Neuronal stem cell (in vitro differentiated cells): ENCODE results near the gene NR3C2.

Experiments used
- DNase-seq: peaks from one replicate; pipeline ENCODE4 v3.0.0-alpha.2; 2013; ENCODE audit warnings: low spot score
- H2AFZ ChIP-seq: one replicate; pipeline ENCODE4 v1.6.1; 2013; ENCODE audit warnings: mild to moderate bottlenecking, low read length, inconsistent platforms
- H2AK5ac ChIP-seq: 2 replicates; pipeline ENCODE4 v1.6.1; 2013; ENCODE audit warnings: low read depth, mild to moderate bottlenecking, inconsistent platforms, low read length, moderate library complexity, mixed read lengths
- H2BK120ac ChIP-seq: 2 replicates; pipeline ENCODE4 v1.6.1; 2013; ENCODE audit warnings: low read depth, mild to moderate bottlenecking, inconsistent platforms, low read length, moderate library complexity, mixed read lengths
- H2BK12ac ChIP-seq: one replicate; pipeline ENCODE4 v1.6.1; 2013; ENCODE audit warnings: low read length, inconsistent platforms
- H2BK15ac ChIP-seq: 2 replicates; pipeline ENCODE4 v1.6.1; 2013; ENCODE audit warnings: mild to moderate bottlenecking, low read length, inconsistent platforms, mixed read lengths
- H2BK5ac ChIP-seq: one replicate; pipeline ENCODE4 v1.6.1; 2013; ENCODE audit warnings: inconsistent platforms, mild to moderate bottlenecking, low read length, moderate library complexity
- H3K14ac ChIP-seq: one replicate; pipeline ENCODE4 v1.6.1; 2013; ENCODE audit warnings: low read length, inconsistent platforms
- H3K18ac ChIP-seq: 2 replicates; pipeline ENCODE4 v1.6.1; 2013; ENCODE audit warnings: low read length, inconsistent platforms
- H3K23ac ChIP-seq: 2 replicates; pipeline ENCODE4 v1.6.1; 2013; ENCODE audit warnings: low read depth, mild to moderate bottlenecking, mixed read lengths, low read length, inconsistent platforms; ENCODE audit not compliant: poor library complexity
- H3K27ac ChIP-seq: replicated peaks from 3 replicates; pipeline ENCODE4 v1.5.1; 2013; ENCODE audit warnings: low read length, inconsistent platforms
- H3K27me3 ChIP-seq, 3 experiments: 2 replicates each; pipeline ENCODE4 v1.6.1; 2013; ENCODE audit warnings: low read length in 3 of 3, mild to moderate bottlenecking in 2 of 3, inconsistent platforms in 1 of 3, low read depth in 1 of 3, mixed read lengths in 1 of 3, moderate library complexity in 1 of 3; ENCODE audit not compliant: control insufficient read depth in 3 of 3, insufficient read depth in 3 of 3
- H3K36me3 ChIP-seq, 2 donors: replicated peaks in 1 of 2; 2 replicates each; pipeline ENCODE4 v1.6.1; 2013; ENCODE audit warnings: low read length in 2 of 2; ENCODE audit not compliant: control insufficient read depth in 2 of 2, insufficient read depth in 2 of 2
- H3K4ac ChIP-seq: 2 replicates; pipeline ENCODE4 v1.6.1; 2013; ENCODE audit warnings: inconsistent platforms, mild to moderate bottlenecking, low read length, moderate library complexity
- H3K4me1 ChIP-seq, 2 donors: 1 replicate in 1 of 2; 2 replicates in 1 of 2; pipeline ENCODE4 v1.6.1; 2013; ENCODE audit warnings: low read length in 2 of 2, low read depth in 1 of 2; ENCODE audit not compliant: control insufficient read depth in 2 of 2, insufficient read depth in 1 of 2
- H3K4me2 ChIP-seq: one replicate; pipeline ENCODE4 v1.6.1; 2013; ENCODE audit warnings: mild to moderate bottlenecking, low read length, inconsistent platforms; ENCODE audit not compliant: insufficient read depth, poor library complexity, severe bottlenecking
- H3K4me3 ChIP-seq, 2 donors: 2 replicates each; pipeline ENCODE4 v1.5.1; 2013; ENCODE audit warnings: low read length in 2 of 2, mild to moderate bottlenecking in 2 of 2, inconsistent platforms in 1 of 2, moderate library complexity in 1 of 2
- H3K79me1 ChIP-seq: one replicate; pipeline ENCODE4 v1.6.1; 2013; ENCODE audit warnings: low read depth, mild to moderate bottlenecking, inconsistent platforms, low read length, moderate library complexity
- H3K9ac ChIP-seq: one replicate; pipeline ENCODE4 v1.6.1; 2013; ENCODE audit warnings: mild to moderate bottlenecking, low read depth, low read length, inconsistent platforms; ENCODE audit not compliant: poor library complexity
- H3K9me3 ChIP-seq, 2 donors: replicated peaks in 1 of 2; 2 replicates each; pipeline versions ENCODE3 to v1.6.1; 2013; ENCODE audit warnings: low read length in 2 of 2, mild to moderate bottlenecking in 2 of 2, inconsistent platforms in 1 of 2, low read depth in 1 of 2, mixed read lengths in 1 of 2, moderate library complexity in 1 of 2; ENCODE audit not compliant: control insufficient read depth in 2 of 2, insufficient read depth in 1 of 2
- H4K8ac ChIP-seq: one replicate; pipeline ENCODE4 v1.6.1; 2013; ENCODE audit warnings: low read depth, mild to moderate bottlenecking, inconsistent platforms, low read length, moderate library complexity
- H4K91ac ChIP-seq: one replicate; pipeline ENCODE4 v1.6.1; 2013; ENCODE audit warnings: low read length, low read depth, mild to moderate bottlenecking, inconsistent platforms; ENCODE audit not compliant: poor library complexity
- WGBS, 2 donors: extraction: QIAGEN DNeasy Blood & Tissue Kit; methylation state at CpG; one replicate each; pipeline ENCODE4 v1.1.7; 2013; ENCODE audit warnings: missing lambda C conversion rate in 2 of 2, mixed read lengths in 1 of 2; ENCODE audit not compliant: insufficient read length in 2 of 2, insufficient replicate concordance in 1 of 2; ENCODE audit errors: extremely low coverage in 2 of 2; 5-methylcytosine and 5-hydroxymethylcytosine counted together

Gene NR3C2

GRCh38 chr4:148289740-148290139, 152.5 kb downstream of the NR3C2 start:
- no peak overlapping the region for H3K4me3 ChIP-seq
- H2AK5ac ChIP-seq, result no peak overlapping the region
- H2BK12ac ChIP-seq, result no peak overlapping the region
- no peak overlapping the region for H3K18ac ChIP-seq
- H3K36me3 ChIP-seq, result no peaks in the 10 kb centered on the region
- no peak overlapping the region for H3K4me2 ChIP-seq
- no peak overlapping the region for H3K27ac ChIP-seq
- H3K79me1 ChIP-seq, result no peaks in the 10 kb centered on the region
- H3K27me3 ChIP-seq, result no peaks in the 10 kb centered on the region
- H2BK120ac ChIP-seq, result no peak overlapping the region
- H3K14ac ChIP-seq, result no peak overlapping the region
- peak overlapping the region; percentile 69 for H2AFZ ChIP-seq
- H4K8ac ChIP-seq, result no peak overlapping the region
- H3K4me1 ChIP-seq, result no peaks in the 10 kb centered on the region
- H3K4ac ChIP-seq, result no peak overlapping the region
- no peak overlapping the region for H3K9ac ChIP-seq
- H3K23ac ChIP-seq, result no peak overlapping the region
- H2BK15ac ChIP-seq, result no peak overlapping the region
- H2BK5ac ChIP-seq, result no peak overlapping the region
- no peaks in the 10 kb centered on the region for H3K9me3 ChIP-seq
- H4K91ac ChIP-seq, result no peak overlapping the region
- no CpG with 5 or more reads among the region's 4 CpGs for WGBS, 2 donors
- no peak for DNase-seq

- no peak overlapping the region for H3K4ac ChIP-seq
- H2BK120ac ChIP-seq, result no peak overlapping the region
- H2AFZ ChIP-seq, result no peak overlapping the region
- no peak overlapping the region for H2BK12ac ChIP-seq
- H2AK5ac ChIP-seq, result no peak overlapping the region
- H3K14ac ChIP-seq, result no peak overlapping the region
- H3K9ac ChIP-seq, result no peak overlapping the region
- H3K36me3 ChIP-seq, result no peaks in the 10 kb centered on the region
- H3K9me3 ChIP-seq, result no peaks in the 10 kb centered on the region
- H4K91ac ChIP-seq, result no peak overlapping the region
- no peak overlapping the region for H3K18ac ChIP-seq
- H3K79me1 ChIP-seq, result no peaks in the 10 kb centered on the region
- DNase-seq, result no peak
- no peak overlapping the region for H2BK15ac ChIP-seq
- H3K4me1 ChIP-seq, result no peaks in the 10 kb centered on the region
- no peak overlapping the region for H3K4me3 ChIP-seq
- H3K27me3 ChIP-seq, result no peaks in the 10 kb centered on the region
- no peak overlapping the region for H3K23ac ChIP-seq
- no peak overlapping the region for H4K8ac ChIP-seq
- no peak overlapping the region for H2BK5ac ChIP-seq
- no peak overlapping the region for H3K4me2 ChIP-seq
- no peak overlapping the region for H3K27ac ChIP-seq
- no CpG with 5 or more reads among the region's 3 CpGs for WGBS, 2 donors
Observed at GRCh38 chr4:148288448-148288847, 153.8 kb downstream of the NR3C2 start.

- Histone ChIP-seq H3K9me3 (no peaks in the 10 kb centered on the region), H2BK12ac (no peak overlapping the region), H3K27ac (no peak overlapping the region), H3K4me3 (no peak overlapping the region), H3K4ac (no peak overlapping the region), H2BK15ac (no peak overlapping the region), H3K4me2 (no peak overlapping the region), H3K4me1 (no peaks in the 10 kb centered on the region), H4K91ac (no peak overlapping the region), H3K36me3 (no peaks in the 10 kb centered on the region), H3K14ac (no peak overlapping the region), H3K18ac (no peak overlapping the region), H3K23ac (no peak overlapping the region), H2AK5ac (no peak overlapping the region), H2BK5ac (no peak overlapping the region), H3K79me1 (no peaks in the 10 kb centered on the region), H3K9ac (no peak overlapping the region), H4K8ac (no peak overlapping the region), H2BK120ac (no peak overlapping the region), H2AFZ (no peak overlapping the region), H3K27me3 (no peaks in the 10 kb centered on the region)
- no CpG with 5 or more reads among the region's 1 CpG for WGBS, 2 donors
- no peak for DNase-seq
Observed at GRCh38 chr4:148287111-148287510, 155.1 kb downstream of the NR3C2 start.

DNA sequence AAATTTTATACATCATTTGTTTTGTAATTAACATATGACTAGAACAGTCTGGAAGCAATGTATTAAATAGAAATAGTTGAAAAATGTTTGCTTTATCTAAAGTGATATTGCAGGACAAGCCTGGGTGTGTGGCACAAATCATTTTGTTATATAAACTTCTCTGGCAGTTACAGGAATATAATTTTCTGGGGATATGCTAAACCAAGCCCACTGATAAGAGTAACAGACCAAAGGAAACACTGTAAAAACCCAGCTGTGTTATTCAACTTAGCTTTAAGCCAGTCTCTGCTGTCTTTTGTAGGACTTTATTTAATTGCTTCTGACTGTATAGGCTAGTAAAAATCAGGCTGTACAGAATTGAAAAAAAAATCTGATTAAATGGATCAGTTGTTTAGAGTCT, 156.2 kb downstream of the NR3C2 start:
- H3K9me3 ChIP-seq, result no peaks in the 10 kb centered on the region
- no peak overlapping the region for H2BK12ac ChIP-seq
- no peak overlapping the region for H3K14ac ChIP-seq
- H3K9ac ChIP-seq, result no peak overlapping the region
- H3K27ac ChIP-seq, result no peak overlapping the region
- no peak overlapping the region for H2BK120ac ChIP-seq
- no peak overlapping the region for H3K4me3 ChIP-seq
- H3K18ac ChIP-seq, result no peak overlapping the region
- no peaks in the 10 kb centered on the region for H3K36me3 ChIP-seq
- H2AFZ ChIP-seq, result no peak overlapping the region
- H2BK15ac ChIP-seq, result no peak overlapping the region
- H3K27me3 ChIP-seq, result no peaks in the 10 kb centered on the region
- H4K91ac ChIP-seq, result no peak overlapping the region
- no peak overlapping the region for H4K8ac ChIP-seq
- no peak overlapping the region for H3K4ac ChIP-seq
- H2AK5ac ChIP-seq, result no peak overlapping the region
- H3K4me1 ChIP-seq, result no peaks in the 10 kb centered on the region
- H3K4me2 ChIP-seq, result no peak overlapping the region
- DNase-seq, result no peak
- no peak overlapping the region for H3K23ac ChIP-seq
- no peaks in the 10 kb centered on the region for H3K79me1 ChIP-seq
- no peak overlapping the region for H2BK5ac ChIP-seq
